ENCODE results near the gene CHST12. TPM values are rescaled to one million over a fixed set of nuclear protein-coding genes. Genes with fewer than 3 reads are reported as not detected.

Gene CHST12
- total RNA-seq, 6 donors from 2014 or later, result 10.2 to 35.9 (median 27.8) TPM

GRCh38 chr7:2497065-2497464 lies 93.7 kb downstream of the CHST12 start:
- DNase-seq (no peak), ATAC-seq (ENCODE audit: low FRiP score in 2 of 2) (no peak)
- H3K27ac ChIP-seq, result no peak overlapping the region
- no peak overlapping the region for H3K4me3 ChIP-seq
- H3K36me3 ChIP-seq, result no peaks in the 10 kb centered on the region
- 98 to 100% methylated on average over 3 of the region's 3 CpGs for WGBS, 2 donors
- H3K27me3 ChIP-seq, result no peaks in the 10 kb centered on the region
- TF ChIP-seq POLR2AphosphoS5 (IDR thresholded peaks at IDR 0.05), result no peak
- no peak for TF ChIP-seq CTCF (IDR thresholded peaks at IDR 0.05)
- TF ChIP-seq POLR2A (IDR thresholded peaks at IDR 0.05), result no peak
- no peak for TF ChIP-seq EP300 (IDR thresholded peaks at IDR 0.05)
- no peaks in the 10 kb centered on the region for H3K9me3 ChIP-seq
- H3K4me1 ChIP-seq, result peaks cover 14 to 27% (median 20%) of the 10 kb centered on the region in 4 donors

GRCh38 chr7:2497500-2498336 lies 94.3 kb downstream of the CHST12 start:
- Histone ChIP-seq H3K9me3 (no peaks in the 10 kb centered on the region), H3K27me3 (no peaks in the 10 kb centered on the region), H3K36me3 (no peaks in the 10 kb centered on the region), H3K4me3 (no peak overlapping the region), H3K4me1 (peaks cover 14 to 27% (median 20%) of the 10 kb centered on the region in 4 donors), H3K27ac (no peak overlapping the region)
- peak in 1 of 2 donors; percentile 63 for DNase-seq
- 51 to 67% methylated on average over 9 to 11 of the region's 25 CpGs for WGBS, 2 donors
- ATAC-seq (ENCODE audit: low FRiP score in 2 of 2), result no peak
- TF ChIP-seq CTCF (IDR thresholded peaks at IDR 0.05) (no peak), POLR2A (IDR thresholded peaks at IDR 0.05) (no peak), EP300 (IDR thresholded peaks at IDR 0.05) (no peak), POLR2AphosphoS5 (IDR thresholded peaks at IDR 0.05) (no peak)

Small RNA genes lying within 50 kb of the gene (small RNA-seq; reads per million reads assigned to genes)
- gene AC004840.2, result 0 reads per million in 4 donors

Other genes starting within 250 kb of the CHST12 start
- gene MAD1L1, start 170.7 kb upstream of the CHST12 start, total RNA-seq, result 100 to 1,000 TPM in 2 of 6 donors, 10 to 100 TPM in 4; 40.6 to 364 (median 65.6) TPM
- 10 to 100 TPM in 5 of 6 donors, 1 to 10 TPM in 1; 9.4 to 27.0 (median 23.0) TPM for gene MRM2, start 161.4 kb upstream of the CHST12 start, total RNA-seq
- gene NUDT1, start 161.4 kb upstream of the CHST12 start, total RNA-seq, result 10 to 100 TPM in 5 of 6 donors, 1 to 10 TPM in 1; 6.3 to 23.2 (median 13.9) TPM
- gene SNX8, start 89.2 kb upstream of the CHST12 start, total RNA-seq, result 10 to 100 TPM; 16.0 to 74.3 (median 41.2) TPM
- gene EIF3B, start 48.8 kb upstream of the CHST12 start, total RNA-seq, result 100 to 1,000 TPM; 110 to 129 (median 117) TPM
- not detected for gene GRIFIN, start 72.8 kb downstream of the CHST12 start, total RNA-seq
- 10 to 100 TPM; 30.6 to 62.9 (median 45.2) TPM for gene LFNG, start 116.2 kb downstream of the CHST12 start, total RNA-seq
- 10 to 100 TPM; 23.9 to 68.3 (median 31.0) TPM for gene BRAT1, start 151.9 kb downstream of the CHST12 start, total RNA-seq
- gene IQCE, start 155.4 kb downstream of the CHST12 start, total RNA-seq, result 10 to 100 TPM; 18.0 to 51.3 (median 23.9) TPM
- 10 to 100 TPM; 16.5 to 69.6 (median 58.1) TPM for gene TTYH3, start 228.4 kb downstream of the CHST12 start, total RNA-seq